Tibial nerve (tissue), 4 donors: ENCODE data around the gene MAPK8IP3. TPM values are rescaled to one million over a fixed set of nuclear protein-coding genes. Genes with fewer than 3 reads are reported as not detected.

Source experiments
- DNase-seq, 2 donors: peaks; one replicate each; pipeline ENCODE4 v3.0.0-alpha.2; 2019; ENCODE audit warnings: low spot score in 2 of 2
- H3K27ac ChIP-seq, 4 donors: fragments of 200-600 bp; sonication (generic) in 3 of 4; one replicate each; pipeline ENCODE4 v1.5.1; 2017 to 2019; ENCODE audit warnings: mild to moderate bottlenecking in 1 of 4
- H3K27me3 ChIP-seq, 2 donors: fragments of 200-600 bp; sonication (generic) in 1 of 2; one replicate each; pipeline versions ENCODE4 v1.5.1 to v1.6.0; 2017 to 2019
- H3K36me3 ChIP-seq, 3 donors: fragments of 200-600 bp; sonication (generic); one replicate each; pipeline ENCODE4 v1.5.1; 2018 to 2019
- H3K4me1 ChIP-seq, 4 donors: fragments of 200-600 bp; sonication (generic) in 3 of 4; one replicate each; pipeline ENCODE4 v1.5.1; 2017 to 2019
- H3K4me3 ChIP-seq, 4 donors: fragments of 200-600 bp; sonication (generic) in 3 of 4; one replicate each; pipeline ENCODE4 v1.5.1; 2017 to 2019; ENCODE audit warnings: mild to moderate bottlenecking in 1 of 4, moderate library complexity in 1 of 4
- H3K9me3 ChIP-seq, 4 donors: fragments of 200-600 bp; sonication (generic) in 3 of 4; one replicate each; pipeline ENCODE4 v1.5.1; 2017 to 2019
- EP300 ChIP-seq, 2 donors: sonication (generic); formaldehyde crosslinking; IDR thresholded peaks; one replicate each; pipeline ENCODE4 v1.6.1; 2017; ENCODE audit warnings: antibody characterized with exemption in 2 of 2, mild to moderate bottlenecking in 1 of 2
- POLR2A ChIP-seq, 2 donors: fragments of 450-650 bp; IDR thresholded peaks; one replicate each; pipeline ENCODE4 v1.6.1; 2017; ENCODE audit warnings: antibody characterized with exemption in 2 of 2, mild to moderate bottlenecking in 2 of 2, moderate library complexity in 2 of 2
- WGBS, 2 donors: methylation state at CpG; one replicate each; pipeline ENCODE4 v1.1.5; 2018; 5-methylcytosine and 5-hydroxymethylcytosine counted together
- total RNA-seq, 4 donors: library from RNA; depleted of rRNA; stranded (reverse); fragments of >200 nt; gene quantifications; one replicate each; pipeline ENCODE4 v1.1.0, GENCODE V29; 2016
- TF ChIP-seq, protein P1 (sequence below), 5 experiments: fragments of 200-600 bp in 3 of 5; fragments of 450-650 bp in 2 of 5; sonication (generic) in 3 of 5; IDR thresholded peaks; one replicate each; pipeline ENCODE4 v1.5.1; 2016 to 2019; ENCODE audit warnings: antibody characterized with exemption in 5 of 5, mild to moderate bottlenecking in 3 of 5, moderate library complexity in 2 of 5

MAPK8IP3 gene
- total RNA-seq, 4 donors from 2014 or later: 92.6 to 188 (median 99.5) TPM

DNA sequence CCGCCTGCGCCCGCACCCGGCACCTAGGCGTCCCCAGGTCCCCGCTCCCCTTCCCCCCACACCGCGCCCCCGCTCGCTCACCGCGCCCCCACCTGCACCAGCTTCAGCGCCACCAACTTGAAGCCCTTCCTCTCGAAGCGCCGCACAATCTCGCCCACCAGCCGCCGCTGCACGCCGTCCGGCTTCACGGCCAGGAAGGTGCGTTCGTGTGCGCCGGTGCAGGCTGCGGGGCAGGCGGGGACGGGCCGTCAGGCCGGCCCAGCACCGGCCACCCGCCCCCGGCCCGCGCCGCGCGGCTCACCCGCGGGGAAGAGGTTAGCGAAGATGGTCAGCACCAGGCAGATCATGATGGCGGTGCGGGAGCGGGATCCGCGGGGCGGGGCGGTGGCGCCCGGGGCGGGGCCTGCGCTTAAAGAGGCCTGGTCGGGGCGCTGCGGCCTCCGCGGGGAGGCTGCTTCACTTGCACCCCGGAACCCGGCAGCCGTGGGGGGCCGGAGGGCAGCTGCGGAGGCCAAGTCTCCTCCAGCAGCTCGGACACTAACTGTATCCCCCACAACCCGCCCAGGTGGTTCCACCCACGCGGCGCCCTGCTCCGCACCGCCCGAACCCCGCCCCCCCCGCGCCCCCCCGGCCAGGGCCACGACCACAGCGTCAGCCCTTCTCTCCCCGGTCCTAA lies 65.3 kb downstream of the MAPK8IP3 start, which contains the start of gene NME3:
NME3 (minus strand) TSS at position 356 of the 676 bp plus-strand sequence; CDS start at position 347, 9 bp downstream.
- 0 to 1% methylated on average over 34 to 43 of the region's 79 CpGs for WGBS, 2 donors
- TF ChIP-seq POLR2A (IDR thresholded peaks at IDR 0.05) (no peak), EP300 (IDR thresholded peaks at IDR 0.05) (no peak)
- TF ChIP-seq, protein P1, sequence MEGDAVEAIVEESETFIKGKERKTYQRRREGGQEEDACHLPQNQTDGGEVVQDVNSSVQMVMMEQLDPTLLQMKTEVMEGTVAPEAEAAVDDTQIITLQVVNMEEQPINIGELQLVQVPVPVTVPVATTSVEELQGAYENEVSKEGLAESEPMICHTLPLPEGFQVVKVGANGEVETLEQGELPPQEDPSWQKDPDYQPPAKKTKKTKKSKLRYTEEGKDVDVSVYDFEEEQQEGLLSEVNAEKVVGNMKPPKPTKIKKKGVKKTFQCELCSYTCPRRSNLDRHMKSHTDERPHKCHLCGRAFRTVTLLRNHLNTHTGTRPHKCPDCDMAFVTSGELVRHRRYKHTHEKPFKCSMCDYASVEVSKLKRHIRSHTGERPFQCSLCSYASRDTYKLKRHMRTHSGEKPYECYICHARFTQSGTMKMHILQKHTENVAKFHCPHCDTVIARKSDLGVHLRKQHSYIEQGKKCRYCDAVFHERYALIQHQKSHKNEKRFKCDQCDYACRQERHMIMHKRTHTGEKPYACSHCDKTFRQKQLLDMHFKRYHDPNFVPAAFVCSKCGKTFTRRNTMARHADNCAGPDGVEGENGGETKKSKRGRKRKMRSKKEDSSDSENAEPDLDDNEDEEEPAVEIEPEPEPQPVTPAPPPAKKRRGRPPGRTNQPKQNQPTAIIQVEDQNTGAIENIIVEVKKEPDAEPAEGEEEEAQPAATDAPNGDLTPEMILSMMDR (IDR thresholded peaks at IDR 0.05): no peak
- Histone ChIP-seq H3K27ac (peak within 1 kb of the TSS; percentile 61 to 95 (median 93)), H3K27me3 (no peaks in the 10 kb centered on the region), H3K9me3 (no peaks in the 10 kb centered on the region), H3K36me3 (peaks cover 0 to 54% (median 3%) of the 10 kb centered on the region in 3 donors), H3K4me3 (peak within 1 kb of the TSS; percentile 67 to 96 (median 80)), H3K4me1 (peaks cover 0 to 58% (median 28%) of the 10 kb centered on the region in 4 donors)
- peak; percentile 74 for DNase-seq

DNA sequence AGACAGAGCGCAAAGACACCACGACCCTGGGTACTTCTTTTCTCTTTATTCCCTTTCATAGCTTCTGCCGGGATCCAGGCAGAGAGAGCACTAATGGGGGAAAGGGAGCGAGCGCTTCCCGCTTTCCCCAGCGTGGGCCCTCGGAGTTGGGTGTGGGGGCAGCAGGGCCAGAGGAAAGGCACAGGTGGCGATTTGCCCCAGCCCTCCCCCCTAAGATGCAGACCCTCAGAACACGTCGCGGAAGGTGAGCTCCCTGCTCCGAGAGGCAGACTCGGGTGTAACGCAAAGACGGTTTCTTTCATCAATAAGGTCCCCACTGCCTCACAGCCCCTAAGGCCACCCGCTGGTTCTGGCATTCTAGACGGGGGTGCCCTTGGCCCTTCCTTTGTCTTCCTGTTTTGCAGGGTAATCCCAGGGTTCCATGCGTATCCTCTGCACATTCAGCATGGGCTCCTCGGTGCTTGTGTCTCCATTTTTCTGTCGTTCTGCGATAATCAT lies 65.9 kb downstream of the MAPK8IP3 start:
- H3K4me3 ChIP-seq: peak overlapping the region; percentile 67 to 96 (median 80)
- TF ChIP-seq EP300 (IDR thresholded peaks at IDR 0.05) (no peak), POLR2A (IDR thresholded peaks at IDR 0.05) (no peak)
- TF ChIP-seq, protein P1 (IDR thresholded peaks at IDR 0.05): no peak
- peaks cover 0 to 54% (median 0%) of the 10 kb centered on the region in 3 donors for H3K36me3 ChIP-seq
- WGBS, 2 donors: 8 to 12% methylated on average over 18 to 22 of the region's 22 CpGs
- H3K27ac ChIP-seq: peak overlapping the region; percentile 61 to 93 (median 80)
- H3K4me1 ChIP-seq: peaks cover 0 to 61% (median 28%) of the 10 kb centered on the region in 4 donors
- no peak for DNase-seq
- no peaks in the 10 kb centered on the region for H3K27me3 ChIP-seq
- H3K9me3 ChIP-seq: no peaks in the 10 kb centered on the region

DNA sequence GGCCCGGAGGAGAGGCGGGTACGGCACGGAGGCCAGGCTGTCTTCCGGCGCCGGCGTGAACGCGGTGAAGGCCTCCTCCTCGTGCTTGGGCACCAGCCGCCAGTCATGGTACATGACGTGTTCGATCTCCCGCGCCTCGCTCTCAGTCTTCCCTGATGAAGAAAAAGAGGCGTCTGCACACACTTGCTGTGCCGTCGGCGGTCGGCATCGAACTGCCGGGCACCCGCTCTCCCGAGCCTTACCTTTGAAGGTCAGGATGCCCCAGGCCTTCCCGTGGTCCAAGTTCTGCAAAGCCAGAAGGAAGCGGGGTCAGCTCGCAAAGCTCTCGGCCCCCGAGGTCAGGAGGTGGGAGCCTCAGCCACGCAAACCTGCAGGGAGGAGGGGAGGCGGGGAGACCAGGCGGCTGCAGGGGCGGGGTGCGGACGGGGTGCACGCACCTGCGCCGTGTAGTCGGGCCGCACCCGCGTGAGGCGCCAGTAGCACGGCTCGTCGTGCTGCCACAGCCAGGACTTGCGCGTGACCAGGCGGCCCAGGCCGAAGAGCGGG lies 66.4 kb downstream of the MAPK8IP3 start, which contains the start of gene EME2:
EME2 (plus strand) TSS at position 449 of the 546 bp plus-strand sequence. CDS start 418 bp downstream, outside the sequence.
- H3K36me3 ChIP-seq: peaks cover 0 to 54% (median 0%) of the 10 kb centered on the region in 3 donors
- DNase-seq: no peak
- TF ChIP-seq, protein P1 (IDR thresholded peaks at IDR 0.05): no peak
- TF ChIP-seq EP300 (IDR thresholded peaks at IDR 0.05) (no peak), POLR2A (IDR thresholded peaks at IDR 0.05) (no peak)
- peaks cover 0 to 61% (median 28%) of the 10 kb centered on the region in 4 donors for H3K4me1 ChIP-seq
- peak within 1 kb of the TSS; percentile 69 to 95 (median 93) for H3K27ac ChIP-seq
- no peaks in the 10 kb centered on the region for H3K9me3 ChIP-seq
- WGBS, 2 donors: 0 to 1% methylated on average over 30 to 50 of the region's 53 CpGs
- peak within 1 kb of the TSS; percentile 67 to 96 (median 80) for H3K4me3 ChIP-seq
- H3K27me3 ChIP-seq: no peaks in the 10 kb centered on the region

GRCh38 chr16:1772908-1773702 lies 67.1 kb downstream of the MAPK8IP3 start, which contains the start of gene MRPS34:
MRPS34 (minus strand) TSS chr16:1773134; CDS start chr16:1773119, 15 bp downstream.
- Histone ChIP-seq H3K27ac (peak within 1 kb of the TSS; percentile 69 to 95 (median 93)), H3K4me1 (peaks cover 0 to 61% (median 28%) of the 10 kb centered on the region in 4 donors), H3K27me3 (no peaks in the 10 kb centered on the region), H3K9me3 (no peaks in the 10 kb centered on the region), H3K4me3 (peak within 1 kb of the TSS; percentile 67 to 96 (median 80)), H3K36me3 (peaks cover 0 to 54% (median 0%) of the 10 kb centered on the region in 3 donors)
- 0 to 1% methylated on average over 16 to 34 of the region's 108 CpGs for WGBS, 2 donors
- DNase-seq: peak; percentile 63 to 69
- TF ChIP-seq, protein P1 (IDR thresholded peaks at IDR 0.05): peak; percentile 59 to 87 (median 79)
- peak; percentile 52 to 90 for TF ChIP-seq EP300 (IDR thresholded peaks at IDR 0.05)
- TF ChIP-seq POLR2A (IDR thresholded peaks at IDR 0.05): peak in 1 of 2 donors; percentile 57
